Tibial artery (tissue), 4 donors: ENCODE data around the gene NEDD1.
A peak's percentile ranks its signal among the peaks of the same experiment; 100 is the strongest.

Experiments
- DNase-seq, 2 donors: peaks; one replicate each; pipeline ENCODE4 v3.0.0-alpha.2; 2019
- H3K27ac ChIP-seq, 2 donors: fragments of 200-600 bp; sonication (generic) in 1 of 2; 1 replicate in 1 of 2; 2 replicates in 1 of 2; pipeline ENCODE4 v1.5.1; 2018 to 2019; ENCODE audit warnings: mild to moderate bottlenecking in 1 of 2
- H3K27me3 ChIP-seq, 2 donors: fragments of 200-600 bp; sonication (generic) in 1 of 2; one replicate each; pipeline versions ENCODE4 v1.5.1 to v1.6.0; 2016 to 2019
- H3K36me3 ChIP-seq, 3 donors: fragments of 200-600 bp; sonication (generic) in 2 of 3; one replicate each; pipeline ENCODE4 v1.5.1; 2016 to 2019; ENCODE audit warnings: mild to moderate bottlenecking in 2 of 3
- H3K4me1 ChIP-seq, 4 donors: fragments of 200-600 bp; sonication (generic) in 2 of 4; 1 replicate in 3 of 4; 2 replicates in 1 of 4; pipeline ENCODE4 v1.5.1; 2016 to 2019
- H3K4me3 ChIP-seq, 2 donors: fragments of 200-600 bp; sonication (generic) in 1 of 2; 1 replicate in 1 of 2; 2 replicates in 1 of 2; pipeline ENCODE4 v1.5.1; 2018 to 2019; ENCODE audit warnings: mild to moderate bottlenecking in 2 of 2
- H3K9me3 ChIP-seq, 3 donors: fragments of 200-600 bp; sonication (generic) in 1 of 3; one replicate each; pipeline ENCODE4 v1.5.1; 2016 to 2019
- CTCF ChIP-seq, 2 experiments: fragments of 200-600 bp in 1 of 2; fragments of 450-650 bp in 1 of 2; IDR thresholded peaks; one replicate each; pipeline ENCODE4 v1.5.1; 2017 to 2019; ENCODE audit warnings: antibody characterized with exemption in 2 of 2, mild to moderate bottlenecking in 1 of 2, moderate library complexity in 1 of 2
- intact Hi-C: fragments of 100-400 bp; cut with DNase I; formaldehyde crosslinking; loops from one replicate; pipeline ENCODE4 v1.15.0; 2023; ENCODE audit warnings: low total_unique reads

The NEDD1 gene

GRCh38 chr12:96901175-96901574 is 5.9 kb upstream of the NEDD1 start:
- peaks cover 0 to 2% (median under 1%) of the 10 kb centered on the region in 4 donors for H3K4me1 ChIP-seq
- H3K4me3 ChIP-seq, result no peak overlapping the region
- H3K27me3 ChIP-seq, result no peaks in the 10 kb centered on the region
- TF ChIP-seq CTCF (IDR thresholded peaks at IDR 0.05), result no peak
- intact Hi-C loops, result no loop called here
- no peak for DNase-seq
- no peaks in the 10 kb centered on the region for H3K36me3 ChIP-seq
- no peak overlapping the region for H3K27ac ChIP-seq
- H3K9me3 ChIP-seq, result no peaks in the 10 kb centered on the region

DNA sequence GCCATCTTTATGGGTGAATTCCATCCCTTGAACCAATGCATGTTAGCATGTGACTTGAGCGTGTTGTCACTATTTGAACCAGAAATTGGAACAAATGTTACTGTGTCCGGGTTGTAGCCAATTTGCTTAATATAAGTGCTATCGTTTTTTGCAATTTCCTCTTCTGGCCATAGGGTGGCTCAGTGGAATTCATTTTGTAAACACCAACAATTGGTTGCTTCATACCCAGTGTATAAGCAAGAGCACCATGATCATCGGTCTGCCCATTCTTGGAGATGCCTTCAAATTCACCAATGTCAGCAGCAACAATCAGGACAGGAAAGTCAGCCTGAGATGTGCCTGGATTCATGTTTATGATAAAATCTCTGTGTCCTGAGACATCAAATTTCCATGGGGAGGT is 5.0 kb upstream of the NEDD1 start:
- H3K4me3 ChIP-seq, result no peak overlapping the region
- intact Hi-C loops, result no loop called here

DNA sequence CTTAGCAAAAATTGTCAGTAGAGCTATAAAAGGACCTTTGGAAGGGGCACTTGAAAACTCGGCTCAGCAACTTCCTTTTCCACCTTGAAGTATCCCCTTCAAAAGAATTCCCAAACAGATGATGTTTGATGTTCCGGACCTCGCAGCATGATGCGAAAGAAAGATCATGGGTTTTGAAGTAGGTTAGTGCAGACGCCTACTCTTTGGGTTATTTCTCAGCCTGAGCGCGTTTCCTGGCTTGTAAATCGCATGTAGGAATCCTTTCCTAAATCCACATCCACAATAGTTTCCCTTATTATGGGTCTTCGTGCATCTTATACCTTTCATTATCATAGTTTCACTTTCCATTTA is 584 bp upstream of the NEDD1 start:
- intact Hi-C loops, result no loop called here
- Histone ChIP-seq H3K4me1 (peaks cover 0 to 18% (median 8%) of the 10 kb centered on the region in 4 donors), H3K36me3 (no peaks in the 10 kb centered on the region), H3K27ac (peak overlapping the region; percentile 84 to 87), H3K4me3 (peak overlapping the region; percentile 91), H3K27me3 (no peaks in the 10 kb centered on the region), H3K9me3 (no peaks in the 10 kb centered on the region)
- no peak for DNase-seq
- TF ChIP-seq CTCF (IDR thresholded peaks at IDR 0.05), result no peak

More for the DNA sequence above, 5.0 kb upstream of the NEDD1 start:
- TF ChIP-seq CTCF (IDR thresholded peaks at IDR 0.05), result no peak
- Histone ChIP-seq H3K4me1 (peaks cover 0 to 3% (median 1%) of the 10 kb centered on the region in 4 donors), H3K36me3 (no peaks in the 10 kb centered on the region), H3K27me3 (no peaks in the 10 kb centered on the region), H3K9me3 (no peaks in the 10 kb centered on the region), H3K27ac (no peak overlapping the region)
- DNase-seq, result no peak

- peaks cover 0 to 22% (median 8%) of the 10 kb centered on the region in 4 donors for H3K4me1 ChIP-seq
- intact Hi-C loops, result no loop called here
Measured at GRCh38 chr12:96907671-96908422, 790 bp downstream of the NEDD1 start.

DNA sequence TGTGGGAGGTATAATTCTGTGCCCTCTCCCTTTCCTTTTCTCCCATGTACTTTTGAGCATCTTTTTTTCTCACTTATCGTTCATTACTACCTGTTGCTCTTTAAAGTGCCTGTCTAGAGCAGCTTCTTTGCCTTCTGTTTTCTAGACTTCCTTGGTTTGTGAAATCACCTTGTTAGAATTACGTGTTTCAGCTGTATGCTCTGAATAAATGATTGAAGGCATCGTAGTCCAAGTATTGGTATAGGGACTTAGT is 1.3 kb downstream of the NEDD1 start:
- peak overlapping the region; percentile 91 for H3K4me3 ChIP-seq
- H3K36me3 ChIP-seq, result no peaks in the 10 kb centered on the region
- no peaks in the 10 kb centered on the region for H3K9me3 ChIP-seq
- DNase-seq, result no peak
- H3K27ac ChIP-seq, result no peak overlapping the region
- H3K27me3 ChIP-seq, result no peaks in the 10 kb centered on the region
- no peak for TF ChIP-seq CTCF (IDR thresholded peaks at IDR 0.05)
- intact Hi-C loops, result no loop called here
- H3K4me1 ChIP-seq, result peaks cover 0 to 22% (median 8%) of the 10 kb centered on the region in 4 donors

More at GRCh38 chr12:96907671-96908422, 790 bp downstream of the NEDD1 start:
- H3K9me3 ChIP-seq, result no peaks in the 10 kb centered on the region
- TF ChIP-seq CTCF (IDR thresholded peaks at IDR 0.05), result no peak
- no peaks in the 10 kb centered on the region for H3K36me3 ChIP-seq
- H3K27me3 ChIP-seq, result no peaks in the 10 kb centered on the region
- DNase-seq, result no peak
- peak overlapping the region; percentile 84 to 87 for H3K27ac ChIP-seq
- H3K4me3 ChIP-seq, result peak overlapping the region; percentile 91

- Histone ChIP-seq H3K9me3 (no peaks in the 10 kb centered on the region), H3K4me1 (peaks cover 0 to 19% (median 7%) of the 10 kb centered on the region in 4 donors), H3K27ac (no peak overlapping the region), H3K4me3 (no peak overlapping the region), H3K36me3 (no peaks in the 10 kb centered on the region), H3K27me3 (no peaks in the 10 kb centered on the region)
- DNase-seq, result no peak
- no peak for TF ChIP-seq CTCF (IDR thresholded peaks at IDR 0.05)
- intact Hi-C loops, result no loop called here
Measured at GRCh38 chr12:96912261-96912660, 5.2 kb downstream of the NEDD1 start.
